Measurements from ENCODE around the gene ARHGAP23.

- TF ChIP-seq CTCF (IDR thresholded peaks at IDR 0.05) (no peak), POLR2A (IDR thresholded peaks at IDR 0.05) (no peak)
Measured at GRCh38 chr17:38561416-38562214, 133.4 kb downstream of the ARHGAP23 start.
